ENCODE results near the gene ARL13B.

GRCh38 chr3:93979850-93980676, at the start of gene ARL13B:
- TF ChIP-seq MAX (IDR thresholded peaks at IDR 0.05) (peak; percentile 61), RAD21 (IDR thresholded peaks at IDR 0.05; ENCODE audit: low read depth) (no peak), YY1 (IDR thresholded peaks at IDR 0.05; ENCODE audit: low read depth) (no peak), REST (IDR thresholded peaks at IDR 0.05; ENCODE audit: low read depth) (no peak), CREB1 (IDR thresholded peaks at IDR 0.05; ENCODE audit: low read depth) (peak; percentile 76), EP300 (IDR thresholded peaks at IDR 0.05; ENCODE audit: borderline replicate concordance) (no peak), TAF1 (IDR thresholded peaks at IDR 0.05; ENCODE audit: low read depth) (peak; percentile 48), CEBPB (IDR thresholded peaks at IDR 0.05) (no peak), EGR1 (IDR thresholded peaks at IDR 0.05) (no peak), FOXM1 (IDR thresholded peaks at IDR 0.05; ENCODE audit: borderline replicate concordance, low read depth) (no peak), NFIC (IDR thresholded peaks at IDR 0.05) (no peak)

Data from Ishikawa (cell line).